GM12891 (cell line): ENCODE measurements around the gene IFIT2. TPM values are rescaled to one million over a fixed set of nuclear protein-coding genes. Genes with fewer than 3 reads are reported as not detected.
A peak's percentile ranks its signal among the peaks of the same experiment; 100 is the strongest.
"Not testable (repeated sequence)": the region's sequence is repeated elsewhere in the genome, so short reads cannot be mapped to it uniquely, and the experiment has no call there.

Experiments used
- DNase-seq: peaks from one replicate; pipeline ENCODE4 v3.0.0; 2011; ENCODE audit warnings: low spot score; ENCODE audit not compliant: insufficient read length
- FAIRE-seq: peaks from 2 replicates; lab custom pipeline; 2011; peaks lifted over from hg19 to GRCh38; lab: Jason Lieb, UNC
- PAX5 ChIP-seq: IDR thresholded peaks from 2 replicates; pipeline ENCODE4 v1.6.1; 2011; ENCODE audit warnings: low read length, moderate library complexity, mild to moderate bottlenecking; ENCODE audit not compliant: insufficient read depth, severe bottlenecking
- POLR2A ChIP-seq: IDR thresholded peaks from 2 replicates; pipeline ENCODE4 v1.6.1; 2011; ENCODE audit warnings: low read depth, low read length, control low read depth
- POLR2AphosphoS5 ChIP-seq: IDR thresholded peaks from 2 replicates; pipeline ENCODE4 v1.6.1; 2011; ENCODE audit warnings: low read depth, low read length, control low read depth
- POU2F2 ChIP-seq: IDR thresholded peaks from 2 replicates; pipeline ENCODE4 v1.6.1; 2011; ENCODE audit warnings: low read depth, mild to moderate bottlenecking, control low read depth, low read length, moderate library complexity
- SPI1 ChIP-seq: IDR thresholded peaks from 2 replicates; pipeline ENCODE4 v1.6.1; 2011; ENCODE audit warnings: low read depth, low read length, control low read depth
- TAF1 ChIP-seq: IDR thresholded peaks from 2 replicates; pipeline ENCODE4 v1.6.1; 2011; ENCODE audit warnings: low read depth, low read length, control low read depth
- polyA plus RNA-seq: library from polyadenylated mRNA; unstranded; fragments of >200 nt; gene quantifications from one replicate; pipeline ENCODE4 v1.2.1, GENCODE V29; 2012; ENCODE audit warnings: low read depth, missing spikeins, inconsistent platforms; ENCODE audit not compliant: missing spikeins

The IFIT2 gene
- 7.0 TPM for polyA plus RNA-seq

- FAIRE-seq (peak; percentile 76), DNase-seq (no peak)
- TF ChIP-seq POLR2A: no peak
- no peak for TF ChIP-seq POU2F2
- TF ChIP-seq POLR2AphosphoS5: no peak; the same call in 1 of the 2 replicates
- TF ChIP-seq PAX5: no peak
- no peak for TF ChIP-seq SPI1
- TF ChIP-seq TAF1: no peak
Observed at GRCh38 chr10:89301721-89302445, at the start of gene IFIT2. Gene IFIT2 (plus strand): TSS chr10:89302046. CDS start chr10:89302124, 78 bp downstream.

- TF ChIP-seq POU2F2 (no peak), POLR2A (no peak), TAF1 (no peak), PAX5 (no peak), POLR2AphosphoS5 (no peak), SPI1 (no peak)
- FAIRE-seq (peak; percentile 45), DNase-seq (no peak)
Observed at GRCh38 chr10:89252225-89252585, 49.6 kb upstream of the IFIT2 start.

GRCh38 chr10:89255091-89255579, 46.7 kb upstream of the IFIT2 start:
- FAIRE-seq: not testable (repeated sequence)

GRCh38 chr10:89255793-89256192, 46.1 kb upstream of the IFIT2 start:
- no peak for DNase-seq
- no peak for TF ChIP-seq POU2F2
- TF ChIP-seq TAF1: no peak
- no peak for TF ChIP-seq POLR2A
- no peak for TF ChIP-seq SPI1
- no peak for TF ChIP-seq POLR2AphosphoS5
- TF ChIP-seq PAX5: no peak
- no peak for FAIRE-seq

More at GRCh38 chr10:89255091-89255579, 46.7 kb upstream of the IFIT2 start:
- DNase-seq: not testable (repeated sequence)

- TF ChIP-seq POLR2A (no peak), POU2F2 (no peak), PAX5 (no peak), SPI1 (peak; percentile 69)
- DNase-seq (no peak), FAIRE-seq (no peak)
Observed at GRCh38 chr10:89256340-89256739, 45.5 kb upstream of the IFIT2 start.

DNA sequence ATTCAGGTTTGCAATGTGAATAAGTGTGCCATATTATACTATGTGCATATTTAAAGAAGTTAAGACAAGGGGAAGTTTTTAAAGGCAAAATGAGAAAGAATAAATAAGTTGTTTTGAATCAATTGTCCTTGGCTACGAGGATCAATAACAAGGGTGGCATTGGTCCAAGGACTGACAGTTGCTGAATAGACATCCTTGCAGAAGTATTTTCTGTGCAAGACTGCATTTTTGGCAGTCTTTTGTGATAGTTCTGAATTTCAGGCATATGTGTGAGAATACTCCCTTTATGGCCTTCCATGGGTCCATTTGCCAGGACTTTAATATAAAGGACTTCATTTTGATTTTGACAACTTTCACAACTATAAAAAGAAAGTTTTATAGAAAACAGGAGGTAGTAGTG, 44.9 kb upstream of the IFIT2 start:
- TF ChIP-seq SPI1 (no peak), POU2F2 (no peak), POLR2AphosphoS5 (no peak), POLR2A (no peak), PAX5 (no peak), TAF1 (no peak)
- DNase-seq (no peak), FAIRE-seq (no peak)

DNA sequence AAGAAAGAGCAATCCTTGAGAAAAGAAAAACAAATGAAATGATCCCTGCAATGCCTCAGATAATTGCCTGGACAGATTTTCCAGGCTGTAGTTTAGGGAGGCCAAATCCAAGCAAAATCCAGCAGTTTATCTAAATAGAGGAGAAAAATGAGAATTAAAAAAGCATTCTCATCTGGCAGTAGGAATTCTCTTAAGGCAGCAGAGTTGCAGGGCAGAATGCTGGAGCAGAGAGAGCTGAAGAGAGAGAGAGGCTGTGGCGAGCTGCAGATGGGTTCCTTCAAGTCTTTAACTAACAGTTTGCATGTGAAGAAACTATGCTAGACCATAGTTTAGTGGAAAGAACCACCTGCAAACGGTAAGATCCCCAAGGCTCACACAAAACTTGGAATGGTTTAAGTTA, 44.3 kb upstream of the IFIT2 start:
- TF ChIP-seq POLR2AphosphoS5 (no peak), PAX5 (no peak), TAF1 (no peak), POU2F2 (no peak), POLR2A (no peak), SPI1 (no peak)
- DNase-seq (no peak), FAIRE-seq (no peak)

DNA sequence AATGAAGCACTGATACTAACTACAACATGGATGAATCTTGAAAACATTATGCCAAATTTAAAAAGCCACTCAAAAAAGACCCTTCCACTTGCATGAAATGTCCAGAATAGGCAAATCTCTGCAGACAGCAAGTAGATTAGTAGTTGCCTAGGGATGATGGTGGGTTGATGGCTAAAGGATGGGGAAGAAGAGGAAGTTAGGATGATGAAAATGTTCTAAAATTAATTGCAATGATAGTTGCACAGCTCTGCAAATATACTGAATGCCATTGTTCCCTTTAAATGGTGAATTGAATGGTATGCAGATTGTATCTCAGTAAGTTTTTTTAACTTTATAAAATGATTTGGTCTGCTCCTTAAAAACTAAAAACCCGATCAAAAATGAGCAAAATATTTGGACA, 43.0 kb upstream of the IFIT2 start:
- DNase-seq (no peak), FAIRE-seq (no peak)
- TF ChIP-seq PAX5 (no peak), SPI1 (no peak), POLR2A (no peak), POU2F2 (no peak), TAF1 (no peak), POLR2AphosphoS5 (no peak)

DNA sequence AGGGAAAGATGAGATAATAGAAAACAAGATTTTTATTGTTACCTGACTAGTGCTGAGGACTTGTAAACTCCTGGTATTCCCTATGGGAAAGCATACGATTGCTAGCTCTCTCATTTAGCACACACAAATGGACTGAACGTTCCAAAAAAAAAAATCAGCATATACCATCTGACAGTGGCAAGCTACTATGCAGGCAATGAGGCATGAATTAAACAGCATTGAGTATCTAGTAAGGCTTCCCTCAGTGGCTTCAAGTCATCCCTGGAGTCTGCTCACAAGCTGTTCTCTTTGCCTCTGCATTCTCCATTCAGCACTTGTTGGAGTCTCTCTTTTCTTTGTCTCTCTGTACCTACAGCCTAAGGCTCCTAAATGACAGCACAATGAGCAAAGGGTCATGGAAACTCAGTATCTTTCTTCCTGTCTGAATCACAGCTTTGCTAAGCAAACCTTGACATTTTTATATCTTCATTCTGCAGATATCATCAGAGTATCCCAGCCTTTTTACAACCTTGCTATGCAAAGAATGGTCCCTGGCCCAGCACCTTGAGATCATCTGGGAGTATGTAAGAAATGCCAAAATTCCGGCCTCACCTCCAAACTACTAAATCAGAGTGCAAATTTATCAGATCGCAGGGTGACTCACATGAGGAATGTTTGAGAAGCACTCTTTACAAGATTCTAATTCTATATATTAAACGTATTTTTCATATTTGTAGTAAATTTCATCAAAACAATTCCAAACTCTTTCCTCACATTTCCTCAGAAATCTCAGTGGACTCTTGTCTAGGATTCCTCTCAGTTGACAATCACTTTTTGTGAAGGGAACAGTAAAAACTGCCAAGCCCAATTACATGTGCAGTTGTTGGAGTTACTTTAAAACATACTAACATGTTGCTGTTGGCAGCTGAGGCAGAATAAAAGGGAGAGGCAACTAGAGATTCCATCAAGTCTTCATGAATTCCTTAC, 39.5 kb upstream of the IFIT2 start:
- TF ChIP-seq PAX5 (no peak), POU2F2 (no peak), POLR2AphosphoS5 (no peak), SPI1 (no peak), TAF1 (no peak), POLR2A (no peak)
- no peak for DNase-seq
- FAIRE-seq: no peak

- TF ChIP-seq POLR2A (no peak), POLR2AphosphoS5 (no peak), SPI1 (no peak), POU2F2 (no peak), PAX5 (no peak), TAF1 (no peak)
- FAIRE-seq (no peak), DNase-seq (no peak)
Observed at GRCh38 chr10:89263091-89263490, 38.8 kb upstream of the IFIT2 start.
